ENCODE measurements around the gene PPP2R3A. TPM values are rescaled to one million over a fixed set of nuclear protein-coding genes. Genes with fewer than 3 reads are reported as not detected.
"Not testable (repeated sequence)": the region's sequence is repeated elsewhere in the genome, so short reads cannot be mapped to it uniquely, and the experiment has no call there.

Gene PPP2R3A
- polyA plus RNA-seq, 1 donor = 25.0 TPM

- DNase-seq = no peak
Measured at GRCh38 chr3:136146981-136147729, 181.6 kb downstream of the PPP2R3A start.

- no peak for DNase-seq
Measured at GRCh38 chr3:136149667-136150066, 184.1 kb downstream of the PPP2R3A start.

GRCh38 chr3:136151219-136151618 is 185.7 kb downstream of the PPP2R3A start:
- DNase-seq = no peak

- DNase-seq = no peak
Measured at GRCh38 chr3:136152176-136152843, 186.8 kb downstream of the PPP2R3A start.

- no peak for DNase-seq
Measured at GRCh38 chr3:136152963-136153362, 187.4 kb downstream of the PPP2R3A start.

GRCh38 chr3:136161516-136161915 is 196.0 kb downstream of the PPP2R3A start:
- no peak for DNase-seq

- DNase-seq = no peak
Measured at GRCh38 chr3:136162322-136162721, 196.8 kb downstream of the PPP2R3A start.

- DNase-seq = not testable (repeated sequence)
Measured at GRCh38 chr3:136163607-136164006, 198.1 kb downstream of the PPP2R3A start.

- DNase-seq = peak; percentile 10
Measured at GRCh38 chr3:136166507-136166906, 201.0 kb downstream of the PPP2R3A start.

- DNase-seq = not testable (repeated sequence)
Measured at GRCh38 chr3:136168236-136168635, 202.7 kb downstream of the PPP2R3A start.

- DNase-seq = no peak
Measured at GRCh38 chr3:136171097-136171542, 205.6 kb downstream of the PPP2R3A start.

GRCh38 chr3:136173939-136174490 is 208.5 kb downstream of the PPP2R3A start:
- no peak for DNase-seq

GRCh38 chr3:136177876-136178275 is 212.3 kb downstream of the PPP2R3A start:
- DNase-seq = no peak

GRCh38 chr3:136181741-136182140 is 216.2 kb downstream of the PPP2R3A start:
- no peak for DNase-seq

- DNase-seq = no peak
Measured at GRCh38 chr3:136184703-136185102, 219.2 kb downstream of the PPP2R3A start.

- no peak for DNase-seq
Measured at GRCh38 chr3:136186344-136186743, 220.8 kb downstream of the PPP2R3A start.

GRCh38 chr3:136186846-136187245 is 221.3 kb downstream of the PPP2R3A start:
- no peak for DNase-seq

GRCh38 chr3:136187868-136188267 is 222.3 kb downstream of the PPP2R3A start:
- DNase-seq = no peak

- no peak for DNase-seq
Measured at GRCh38 chr3:136189043-136189442, 223.5 kb downstream of the PPP2R3A start.

GRCh38 chr3:136189859-136190617 is 224.5 kb downstream of the PPP2R3A start:
- no peak for DNase-seq

- DNase-seq = not testable (repeated sequence)
Measured at GRCh38 chr3:136192195-136192594, 226.7 kb downstream of the PPP2R3A start.

- no peak for DNase-seq
Measured at GRCh38 chr3:136192831-136193230, 227.3 kb downstream of the PPP2R3A start.

Measured in left kidney (tissue), 2 donors.